MCF 10A (cell line): ENCODE data around the gene CCDC88C. TPM values are rescaled to one million over a fixed set of nuclear protein-coding genes. Genes with fewer than 3 reads are reported as not detected.

ENCODE experiments used
- BruUV-seq: library from RNA; stranded (reverse); fragments of 400-500 nt; replicated peaks from 2 replicates; lab custom pipeline; 2021; lab: Mats Ljungman, UMichigan
- CTCF ChIA-PET: fragments of 300-600 bp; sonication (Branson Sonifier 250); formaldehyde crosslinking; extraction: SDS; loops from one replicate; lab custom pipeline; 2021; ENCODE audit warnings: antibody characterized with exemption, inconsistent platforms; lab: Yijun Ruan, JAX
- POLR2A ChIA-PET: fragments of 300-600, 350-650 bp; sonication (Branson Sonifier 250); formaldehyde crosslinking; extraction: SDS; loops from one replicate; lab custom pipeline; 2020; ENCODE audit warnings: antibody characterized with exemption, inconsistent platforms; lab: Yijun Ruan, JAX
- DNase-seq: peaks from one replicate; pipeline ENCODE4 v3.0.0-alpha.2; 2018; ENCODE audit not compliant: unreplicated experiment
- H3K27ac Mint-ChIP-seq: one replicate; pipeline ENCODE4 v1.8.0; 2022; ENCODE audit warnings: mild to moderate bottlenecking, low read depth, mixed read lengths; ENCODE audit not compliant: unreplicated experiment
- H3K27me3 Mint-ChIP-seq: one replicate; pipeline ENCODE4 v1.8.0; 2022; ENCODE audit warnings: mixed read lengths; ENCODE audit not compliant: insufficient read depth, unreplicated experiment
- H3K36me3 Mint-ChIP-seq: one replicate; pipeline ENCODE4 v1.8.0; 2022; ENCODE audit warnings: mild to moderate bottlenecking, moderate library complexity, mixed read lengths; ENCODE audit not compliant: insufficient read depth, unreplicated experiment
- H3K4me1 Mint-ChIP-seq: one replicate; pipeline ENCODE4 v1.8.0; 2022; ENCODE audit warnings: mixed read lengths; ENCODE audit not compliant: insufficient read depth, unreplicated experiment
- H3K4me3 Mint-ChIP-seq: one replicate; pipeline ENCODE4 v1.8.0; 2022; ENCODE audit warnings: mild to moderate bottlenecking, moderate library complexity, mixed read lengths; ENCODE audit not compliant: unreplicated experiment
- H3K9me3 Mint-ChIP-seq: one replicate; pipeline ENCODE4 v1.8.0; 2022; ENCODE audit warnings: mixed read lengths; ENCODE audit not compliant: unreplicated experiment
- CTCF ChIP-seq: fragments of 200-600 bp; IDR thresholded peaks from one replicate; pipeline ENCODE4 v1.8.0; 2022; ENCODE audit warnings: antibody characterized with exemption, mild to moderate bottlenecking; ENCODE audit not compliant: unreplicated experiment
- intact Hi-C: fragments of 100-400 bp; cut with micrococcal nuclease; formaldehyde crosslinking; loops from 2 replicates; pipeline ENCODE4 v1.14.1; 2022
- total RNA-seq: library from RNA; stranded (reverse); gene quantifications from 2 replicates; pipeline ENCODE4 v1.2.3, GENCODE V29; 2022

The CCDC88C gene
- total RNA-seq, 1 experiment from 2014 or later: 19.7 TPM

GRCh38 chr14:91280129-91280528, 137.5 kb downstream of the CCDC88C start:
- CTCF ChIA-PET: interaction anchor here (1.0 kb wide), 1 partner anchor 103 kb away, joined by 6 read pairs; no protein-coding TSS in a partner anchor
- H3K9me3 Mint-ChIP-seq: peaks cover 7% of the 10 kb centered on the region
- H3K4me1 Mint-ChIP-seq: peaks cover 23% of the 10 kb centered on the region
- POLR2A ChIA-PET: interaction anchor here (1.7 kb wide), 1 partner anchor 22 kb away, joined by 4 read pairs; no protein-coding TSS in a partner anchor
- DNase-seq: no peak
- BruUV-seq: no TSS peak
- no peak for TF ChIP-seq CTCF
- intact Hi-C loops: no loop called here
- H3K36me3 Mint-ChIP-seq: peaks cover 51% of the 10 kb centered on the region
- no peaks in the 10 kb centered on the region for H3K27me3 Mint-ChIP-seq
- H3K27ac Mint-ChIP-seq: no peak overlapping the region
- no peak overlapping the region for H3K4me3 Mint-ChIP-seq

GRCh38 chr14:91279354-91279753, 138.3 kb downstream of the CCDC88C start:
- DNase-seq: no peak
- POLR2A ChIA-PET: no interaction called here
- CTCF ChIA-PET: interaction anchor here (0.5 to 1.2 kb wide), 6 partner anchors 102 to 667 kb away, joined by 3 to 7 read pairs (median 4); no protein-coding TSS in a partner anchor
- TF ChIP-seq CTCF: no peak
- H3K27ac Mint-ChIP-seq: no peak overlapping the region
- BruUV-seq: no TSS peak
- peaks cover 7% of the 10 kb centered on the region for H3K9me3 Mint-ChIP-seq
- peaks cover 51% of the 10 kb centered on the region for H3K36me3 Mint-ChIP-seq
- H3K4me1 Mint-ChIP-seq: peaks cover 21% of the 10 kb centered on the region
- H3K4me3 Mint-ChIP-seq: no peak overlapping the region
- intact Hi-C loops: no loop called here
- H3K27me3 Mint-ChIP-seq: no peaks in the 10 kb centered on the region

GRCh38 chr14:91278383-91278715, 139.3 kb downstream of the CCDC88C start:
- CTCF ChIA-PET: interaction anchor here (0.6 to 1.4 kb wide), 5 partner anchors 98 to 430 kb away, joined by 3 to 7 read pairs (median 5); partner anchors contain the start of gene CCDC88C
- POLR2A ChIA-PET: no interaction called here

More at GRCh38 chr14:91278383-91278715, 139.3 kb downstream of the CCDC88C start:
- Mint-ChIP-seq H3K36me3 (peaks cover 41% of the 10 kb centered on the region), H3K9me3 (peaks cover 7% of the 10 kb centered on the region), H3K4me1 (peaks cover 14% of the 10 kb centered on the region), H3K27ac (no peak overlapping the region), H3K27me3 (no peaks in the 10 kb centered on the region), H3K4me3 (no peak overlapping the region)
- intact Hi-C loops: no loop called here
- DNase-seq: no peak
- BruUV-seq: no TSS peak
- TF ChIP-seq CTCF: no peak
